HG03103 (cell line): ENCODE measurements around the gene MOCS1.

ENCODE experiments used
- ATAC-seq: cut with Tn5 transposase; IDR thresholded peaks from one replicate; pipeline ENCODE4 v1.9.1; 2021; ENCODE audit warnings: low read depth; ENCODE audit not compliant: unreplicated experiment

MOCS1 gene

DNA sequence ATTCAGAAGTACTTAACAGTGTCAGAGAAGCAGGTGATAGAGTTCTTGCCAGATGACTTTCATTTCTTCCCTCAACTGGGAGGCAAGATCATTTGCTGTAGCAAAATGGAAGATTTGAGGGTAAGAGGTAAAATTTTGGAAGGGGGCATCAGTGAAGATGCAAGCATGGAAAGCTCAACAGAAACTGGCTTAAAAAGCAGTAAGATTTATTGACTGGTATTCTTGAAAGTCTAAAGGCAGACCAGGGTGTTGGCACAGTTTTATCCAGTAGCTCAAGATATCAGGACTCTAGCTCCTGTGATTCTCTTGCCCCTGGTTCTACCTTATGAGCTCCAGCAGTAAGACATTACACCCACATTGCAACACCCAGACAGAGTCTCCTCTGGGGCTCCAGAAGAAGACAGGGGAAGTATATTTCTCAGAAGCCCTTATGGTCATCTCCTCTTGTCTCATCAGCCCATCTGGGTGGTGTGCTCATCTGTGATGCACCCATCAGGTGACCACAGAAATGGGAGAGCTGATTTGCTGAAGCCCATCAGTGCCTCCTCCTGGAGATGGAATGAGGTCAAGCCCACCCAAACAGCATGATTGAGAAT lies 16.0 kb upstream of the MOCS1 start:
- no peak for ATAC-seq

DNA sequence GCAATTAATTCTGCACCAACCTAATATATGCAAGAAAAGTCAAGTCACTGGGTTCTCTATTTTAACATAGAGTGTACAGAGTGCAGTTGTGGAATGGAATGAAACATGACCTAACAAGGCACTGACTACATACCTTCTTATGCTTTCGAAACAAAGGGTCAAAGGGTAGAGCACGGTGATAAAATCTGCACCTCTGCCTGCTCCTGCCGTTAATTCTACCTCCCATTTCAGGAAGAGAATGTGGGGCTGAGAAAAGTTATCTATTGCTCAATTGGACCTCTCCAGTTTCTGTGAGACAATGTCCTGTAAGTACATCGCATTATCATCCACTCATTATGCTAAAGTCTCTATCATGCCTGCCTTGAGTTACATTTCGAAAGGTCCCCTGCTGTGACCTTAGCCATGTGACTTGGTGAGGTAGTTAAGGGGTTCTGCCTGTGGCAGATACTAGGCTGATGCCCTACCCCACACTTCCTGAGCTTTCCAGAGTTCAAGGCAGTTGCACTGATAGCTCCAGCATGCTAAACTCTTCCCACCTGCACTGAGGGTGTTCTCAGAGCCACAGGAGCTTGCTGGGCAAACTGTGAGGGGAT lies 14.0 kb upstream of the MOCS1 start:
- no peak for ATAC-seq

DNA sequence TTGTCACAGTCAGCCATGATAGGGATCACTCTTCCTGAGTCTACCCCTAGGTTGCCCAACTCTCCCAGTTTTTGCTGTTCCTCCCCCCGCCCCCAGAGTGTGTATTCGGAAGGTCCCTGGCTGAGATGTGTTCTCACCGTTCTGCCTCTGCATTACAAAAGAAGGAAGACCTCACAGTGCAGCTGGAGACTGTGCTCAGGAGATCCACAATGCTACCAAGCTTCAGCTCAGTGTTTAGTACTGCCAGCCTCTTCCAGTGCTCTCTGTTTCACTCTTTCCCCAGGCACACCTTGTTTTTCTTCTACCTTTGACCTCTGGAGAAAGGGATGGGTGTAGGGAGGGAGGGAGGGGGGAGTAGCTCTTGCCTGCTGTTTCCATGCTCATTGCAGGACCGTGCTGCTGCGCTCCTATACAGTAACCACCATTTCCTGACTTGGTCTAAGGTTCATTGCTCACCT lies 13.4 kb upstream of the MOCS1 start:
- ATAC-seq: no peak

GRCh38 chr6:39945626-39946025 lies 11.4 kb upstream of the MOCS1 start:
- ATAC-seq: no peak

DNA sequence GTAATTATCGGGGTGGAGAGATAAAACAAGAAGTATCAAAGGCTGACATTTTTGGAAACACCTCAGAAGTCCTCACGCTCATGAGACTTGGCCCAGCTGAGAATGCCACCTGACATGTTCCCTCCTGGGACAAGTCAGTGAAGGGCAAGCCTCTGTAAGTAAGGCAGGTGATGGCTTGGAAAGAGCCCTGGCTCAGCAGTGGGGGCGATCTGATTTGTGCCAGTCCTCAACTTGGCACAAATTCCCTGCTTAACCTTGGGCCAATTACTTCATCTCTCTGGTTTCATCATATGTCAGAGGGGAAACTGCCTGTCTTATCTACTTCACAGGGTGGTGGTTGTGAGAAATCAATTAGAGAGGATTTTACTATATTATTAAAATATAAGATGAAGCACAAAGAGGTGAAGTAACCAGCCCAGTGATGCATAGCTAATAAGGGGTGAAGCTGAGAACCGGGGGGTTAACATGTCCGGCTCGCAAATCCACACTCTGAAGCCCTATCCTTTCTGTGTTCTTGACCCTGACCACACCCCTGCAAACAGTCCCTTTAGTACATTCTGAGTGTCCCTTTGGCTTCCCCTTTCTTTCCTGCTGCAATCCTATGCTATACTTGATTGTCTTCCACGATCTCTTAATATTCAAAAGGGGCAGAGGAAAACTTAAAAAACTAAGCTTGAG lies 8.8 kb upstream of the MOCS1 start:
- no peak for ATAC-seq

DNA sequence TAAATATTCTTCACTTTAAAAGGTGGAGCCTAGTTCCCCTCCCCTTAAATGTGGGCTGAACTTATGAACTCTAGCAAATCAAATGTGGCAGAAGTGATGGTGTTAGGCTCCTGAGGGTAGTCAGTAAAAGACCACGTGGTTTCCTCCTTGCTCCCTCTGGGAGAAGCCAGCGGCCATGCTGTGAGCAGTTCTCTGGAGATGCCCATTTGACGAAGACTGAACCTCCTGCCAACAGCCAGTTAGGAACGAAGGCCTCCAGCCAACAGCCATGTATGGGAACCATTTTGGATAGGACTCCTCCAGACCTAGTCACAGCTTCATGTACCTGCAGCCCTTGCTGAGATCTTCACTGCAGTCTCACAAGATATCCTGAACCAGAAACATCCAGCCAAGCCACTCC lies 7.6 kb upstream of the MOCS1 start:
- no peak for ATAC-seq

DNA sequence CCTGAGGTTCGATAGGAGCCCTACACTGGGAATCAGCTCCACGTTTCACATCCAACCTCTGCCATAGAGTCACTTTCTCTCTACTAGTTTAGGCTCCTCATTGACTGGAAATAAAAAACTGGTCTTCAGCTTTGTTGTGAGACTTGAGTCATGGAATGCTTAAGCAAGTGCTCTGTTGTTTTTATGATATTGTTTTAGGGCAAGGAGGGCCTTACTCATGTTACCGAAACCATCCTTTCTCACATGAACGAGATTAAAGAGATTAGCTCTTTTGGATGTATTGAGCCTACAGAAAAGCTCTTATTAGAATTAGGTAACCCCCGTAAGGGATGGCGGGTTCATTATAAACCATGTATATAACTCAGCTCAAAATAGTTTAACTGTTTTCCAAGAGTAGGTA lies 6.9 kb upstream of the MOCS1 start:
- no peak for ATAC-seq

DNA sequence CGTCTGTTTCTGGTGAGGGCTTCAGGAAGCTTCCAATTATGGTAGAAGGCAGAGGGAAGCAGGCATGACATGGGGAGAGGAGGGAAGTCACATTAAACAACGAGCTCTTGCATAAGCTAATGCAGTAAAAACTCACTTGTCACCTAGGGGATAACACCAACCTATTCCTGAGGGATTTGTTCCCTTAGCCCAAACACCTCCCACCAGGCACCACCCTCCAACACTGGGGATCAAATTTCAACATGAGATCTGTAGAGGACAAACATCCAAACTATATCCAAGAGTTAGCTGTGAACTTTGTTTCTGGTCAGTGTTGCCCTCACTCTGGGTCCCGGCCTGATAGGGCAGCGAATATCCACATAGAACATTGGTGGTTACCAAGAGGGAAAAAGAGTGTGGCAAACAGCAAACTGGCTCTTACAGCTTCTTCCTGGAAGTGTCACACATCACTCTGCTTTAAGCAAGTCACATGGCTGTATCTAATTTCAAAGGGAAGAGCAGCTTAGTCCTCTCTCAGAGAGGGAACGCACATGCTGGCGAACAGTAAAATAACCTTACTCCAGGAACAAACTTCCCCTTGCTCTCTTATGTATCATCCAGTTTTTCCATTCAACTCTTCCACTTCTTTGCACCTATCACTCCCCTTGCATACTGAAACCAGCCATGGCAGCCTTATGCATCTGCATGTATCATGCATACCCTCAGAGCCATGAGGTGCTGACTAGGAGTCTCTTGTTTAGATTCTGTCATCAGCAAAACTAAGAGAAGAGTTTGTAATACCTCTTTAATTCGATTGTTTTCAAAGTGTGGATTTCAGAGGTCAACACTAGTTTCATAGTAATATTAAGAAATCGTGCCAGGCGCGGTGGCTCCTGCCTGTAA lies 4.8 kb upstream of the MOCS1 start:
- ATAC-seq: no peak

- ATAC-seq: no peak
Observed at GRCh38 chr6:39937686-39938333, 3.5 kb upstream of the MOCS1 start.

- no peak for ATAC-seq
Observed at GRCh38 chr6:39936857-39937256, 2.6 kb upstream of the MOCS1 start.

DNA sequence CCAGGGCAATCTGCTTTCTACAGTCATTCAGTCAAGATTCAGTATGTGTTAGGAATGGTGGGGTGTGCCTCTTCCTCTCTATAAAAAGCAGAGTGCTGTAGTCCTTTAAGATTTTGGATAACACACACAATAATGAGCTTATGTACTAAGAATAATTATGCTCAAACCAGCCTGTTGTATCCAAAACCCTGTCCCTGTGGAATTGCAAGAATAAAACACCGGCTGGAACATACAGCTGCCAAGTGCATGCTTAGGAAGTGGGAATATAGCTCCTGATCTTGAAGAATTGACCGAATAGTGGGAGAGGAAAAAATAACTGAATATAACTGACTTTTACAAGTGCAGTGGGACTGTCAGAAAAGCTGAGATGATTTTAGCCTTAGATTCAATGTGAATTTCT lies 979 bp upstream of the MOCS1 start:
- no peak for ATAC-seq

DNA sequence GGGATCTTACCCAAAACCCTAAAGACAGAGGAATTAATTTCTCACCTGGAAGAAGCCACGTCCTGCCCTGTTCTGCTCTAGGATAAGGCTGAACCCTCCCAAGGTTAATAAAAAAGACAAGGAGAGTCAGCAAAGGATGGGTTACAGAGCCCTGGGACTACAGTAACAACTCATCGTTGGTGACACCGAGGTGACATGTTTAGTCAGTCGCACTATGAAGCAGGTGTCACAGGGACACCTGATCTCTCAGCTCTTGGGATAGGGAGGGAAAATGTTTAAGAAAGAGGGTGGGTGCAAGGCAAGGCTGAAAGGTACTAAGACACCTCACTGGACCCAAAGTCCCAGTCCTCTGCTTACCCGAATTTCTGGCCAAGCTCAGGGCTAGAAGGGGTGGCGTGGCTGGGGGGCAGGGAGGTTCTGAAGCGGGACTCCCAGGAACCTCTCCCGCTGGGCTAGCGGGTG lies 562 bp downstream of the MOCS1 start:
- no peak for ATAC-seq

GRCh38 chr6:39932386-39932910 lies 1.8 kb downstream of the MOCS1 start:
- ATAC-seq: no peak

DNA sequence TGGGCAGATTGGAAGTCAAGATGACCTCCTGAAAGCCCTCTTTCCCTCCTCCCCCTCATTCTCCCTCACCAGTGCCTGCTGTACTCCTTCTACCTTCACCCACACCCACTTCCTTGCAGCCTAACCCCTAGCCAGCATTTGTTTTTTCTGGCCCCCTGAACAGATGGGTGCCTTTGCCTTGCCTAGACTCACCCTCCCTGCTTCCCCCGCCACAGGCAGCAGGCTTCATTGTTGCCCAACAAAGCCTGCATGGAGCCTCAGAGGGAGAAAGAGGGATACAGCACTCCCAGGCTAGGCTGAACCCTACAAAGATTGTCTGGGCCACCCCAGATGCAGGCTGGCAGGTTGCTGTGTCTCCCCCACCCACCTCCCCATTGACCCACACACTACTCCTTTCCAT lies 2.7 kb downstream of the MOCS1 start:
- no peak for ATAC-seq

GRCh38 chr6:39930540-39930939 lies 3.7 kb downstream of the MOCS1 start:
- ATAC-seq: no peak

DNA sequence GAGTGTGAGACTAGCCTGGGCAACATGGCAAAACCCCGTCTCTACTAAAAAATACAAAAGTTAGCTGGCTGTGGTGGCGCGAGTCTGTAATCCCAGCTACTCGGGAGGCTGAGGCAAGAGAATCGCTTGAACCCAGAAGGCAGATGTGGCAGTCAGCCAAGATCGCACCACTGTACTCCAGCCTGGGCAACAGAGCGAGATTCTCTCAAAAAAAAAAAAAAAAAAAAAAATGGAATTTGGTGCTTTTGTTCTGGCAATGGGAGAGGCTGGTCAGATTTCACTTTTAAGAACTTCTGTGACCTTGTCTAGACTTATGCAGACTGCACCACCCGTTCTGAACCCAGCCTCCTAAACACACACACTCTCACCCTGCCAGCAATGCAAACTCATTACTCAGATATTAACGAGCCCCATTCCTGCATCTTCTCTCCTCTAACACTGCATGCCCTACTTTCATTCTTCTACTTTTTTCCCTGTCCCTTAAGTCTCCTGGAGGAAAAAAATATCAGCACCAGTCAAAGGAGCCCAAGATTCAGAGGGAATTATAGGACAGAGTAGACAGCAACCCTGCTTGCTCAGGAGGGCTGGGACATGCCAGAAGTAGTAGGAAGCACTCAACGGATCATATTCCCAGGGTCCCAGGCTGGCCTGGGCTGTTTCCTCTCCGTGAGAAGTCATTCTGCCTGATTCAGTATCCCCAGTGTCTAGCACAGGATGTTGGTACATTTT lies 4.4 kb downstream of the MOCS1 start:
- ATAC-seq: no peak

DNA sequence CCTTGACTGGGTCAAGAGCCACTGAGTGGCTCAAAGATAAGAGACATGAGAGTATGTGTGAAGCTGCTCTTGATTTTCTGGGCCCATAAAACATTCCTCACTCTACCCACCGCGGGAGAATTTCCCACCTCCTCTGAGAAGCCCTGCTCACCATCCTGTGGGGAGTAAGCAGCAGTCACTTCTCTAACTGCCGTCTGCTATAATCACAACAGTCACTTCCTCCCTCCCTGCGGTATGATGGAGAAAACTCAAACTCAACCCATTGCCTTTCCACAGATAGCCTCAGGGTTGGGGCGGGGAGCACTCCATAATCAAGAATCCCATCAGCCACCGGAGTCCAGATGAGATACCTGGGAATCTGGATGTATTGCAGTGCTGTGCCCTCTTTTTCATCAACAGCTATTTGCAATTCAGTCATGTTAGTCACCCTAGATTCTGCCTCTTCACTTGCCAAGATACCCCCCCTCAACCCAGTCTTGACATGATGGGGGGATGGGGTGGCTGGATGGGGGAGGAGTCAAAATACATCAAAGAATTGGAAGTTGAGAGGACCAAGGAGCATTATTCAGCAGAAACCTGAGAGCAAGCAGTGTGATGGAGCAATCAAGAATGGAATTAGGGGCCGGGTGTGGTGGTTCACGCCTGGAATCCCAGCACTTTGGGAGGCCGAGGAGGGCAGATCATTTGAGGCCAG lies 5.1 kb downstream of the MOCS1 start:
- no peak for ATAC-seq

DNA sequence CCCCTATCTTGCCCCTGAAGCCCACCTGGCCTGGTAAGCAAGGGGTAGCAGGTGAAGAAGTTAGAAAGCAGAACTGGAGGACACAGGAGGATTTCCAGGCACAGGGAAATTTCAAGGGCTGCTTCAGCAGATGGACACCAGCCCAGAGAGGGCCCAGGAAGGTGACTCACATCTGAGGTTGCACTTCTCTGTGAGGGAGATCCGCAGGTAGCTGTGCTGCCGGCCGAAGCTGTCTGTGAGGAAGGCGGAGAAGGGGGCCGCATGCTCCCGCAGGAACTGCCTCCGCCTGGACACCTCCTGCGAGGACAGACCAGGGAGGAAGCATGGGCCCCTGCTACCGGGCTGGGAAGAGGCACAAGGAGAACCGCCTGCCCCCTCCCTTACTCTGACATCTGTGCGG lies 7.1 kb downstream of the MOCS1 start:
- ATAC-seq: no peak

DNA sequence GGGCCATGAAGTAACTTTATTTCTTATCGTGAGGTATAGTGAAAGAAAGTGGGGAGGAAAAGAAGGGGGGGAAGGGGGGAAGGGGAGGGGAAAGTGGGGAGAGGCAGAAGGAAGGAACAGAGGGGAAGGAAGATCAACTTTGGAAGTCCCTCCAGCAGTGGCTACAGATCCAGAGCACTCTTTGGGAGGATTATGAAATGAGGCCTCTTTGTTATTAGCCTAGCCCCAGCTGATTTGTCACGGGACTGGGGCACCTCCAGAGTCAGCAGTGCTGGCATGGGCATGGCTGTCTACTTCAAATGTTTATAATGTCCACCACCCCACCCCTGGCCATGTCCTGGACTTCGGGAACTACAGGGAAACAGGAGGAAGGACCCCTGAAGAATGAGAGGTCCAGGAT lies 7.6 kb downstream of the MOCS1 start:
- ATAC-seq: no peak
